ENCODE results near the gene DDR2.
"Not testable (repeated sequence)": the region's sequence is repeated elsewhere in the genome, so short reads cannot be mapped to it uniquely, and the experiment has no call there.

DDR2 gene

DNA sequence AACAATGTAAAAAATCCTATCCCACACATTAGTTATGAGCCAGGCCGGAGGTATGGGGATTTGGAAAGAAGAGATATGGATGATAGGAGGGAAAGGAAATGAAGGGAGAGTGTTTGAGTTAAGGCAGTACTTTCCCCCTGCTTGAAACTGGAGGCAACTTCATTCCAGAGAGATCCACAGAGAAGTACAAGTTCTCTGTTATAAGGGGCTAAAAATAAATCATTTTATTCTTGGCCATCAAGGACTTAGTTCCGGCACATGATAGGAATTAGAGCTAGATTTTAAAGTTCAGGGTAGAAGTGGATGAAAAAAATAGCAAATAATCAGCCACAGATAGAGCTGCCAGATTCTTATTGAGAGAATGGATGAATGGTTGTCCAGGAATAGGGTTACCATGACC is 185.9 kb downstream of the DDR2 start:
- in situ Hi-C loops (cut with HindIII; ENCODE audit: low pct_unique_long_range_greater_than_20kb, low sequenced_read_pairs), result not testable (repeated sequence)

DNA sequence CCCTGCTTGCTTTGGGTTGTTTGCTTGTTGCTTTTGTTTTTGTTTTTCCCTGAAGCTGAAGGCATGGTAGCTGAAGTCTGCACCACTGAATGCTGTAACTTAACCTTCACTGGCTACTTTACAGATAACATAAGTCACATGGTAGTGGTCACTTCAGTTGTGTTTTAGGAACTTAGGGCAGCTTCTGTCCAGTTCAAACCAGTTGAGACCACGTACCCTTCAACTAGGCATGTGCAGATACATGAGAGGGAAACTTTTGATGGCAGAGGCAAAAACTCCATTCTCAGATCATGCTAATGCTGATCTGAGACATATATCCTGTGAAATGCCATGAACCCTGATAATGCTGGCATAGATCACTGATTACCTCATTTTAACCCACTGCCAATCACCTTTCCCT is 186.4 kb downstream of the DDR2 start:
- in situ Hi-C loops (cut with HindIII; ENCODE audit: low pct_unique_long_range_greater_than_20kb, low sequenced_read_pairs), result not testable (repeated sequence)

More for the DNA sequence above, 185.9 kb downstream of the DDR2 start:
- not testable (repeated sequence) for DNase-seq (ENCODE audit: low read depth in 1 of 2, low spot score in 1 of 2)

DNA sequence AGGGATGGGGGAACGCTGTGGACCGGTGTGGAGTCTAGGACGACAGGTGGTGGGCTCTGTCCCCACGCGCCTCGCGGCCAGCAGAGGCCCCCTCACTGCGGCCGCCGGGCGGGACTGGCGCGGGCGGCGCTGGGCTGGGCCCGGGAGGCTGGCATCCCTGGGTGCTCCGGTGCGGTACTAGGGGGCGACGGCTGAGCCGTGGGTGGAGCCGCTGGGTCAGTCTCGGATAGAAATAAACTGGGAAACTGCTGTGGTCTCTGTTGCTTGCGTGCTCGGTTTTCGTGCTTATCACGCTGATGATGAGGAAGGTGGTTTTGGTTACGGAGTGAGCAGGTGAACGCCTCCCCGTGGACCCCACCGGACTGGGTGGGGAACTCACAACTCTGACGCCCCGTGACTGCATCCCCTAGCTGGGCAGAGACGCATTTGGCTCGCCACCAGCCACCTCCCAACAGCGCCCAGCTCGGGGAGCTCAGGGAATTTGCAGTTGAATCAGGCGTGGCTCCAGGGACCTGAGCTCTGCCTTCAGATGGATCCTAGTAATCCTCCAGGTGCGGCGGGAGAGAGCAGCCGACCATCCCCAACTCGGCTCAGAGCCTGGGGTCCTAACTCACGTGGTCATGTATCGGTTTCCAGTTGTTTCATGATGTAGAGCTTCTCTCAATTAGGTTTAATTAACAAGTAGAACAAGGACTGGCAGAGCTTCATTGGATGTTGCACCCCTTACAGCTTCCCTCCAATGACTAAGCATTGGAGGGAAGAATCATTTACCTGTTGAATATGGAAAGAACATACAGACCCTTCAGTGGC is 190.3 kb downstream of the DDR2 start:
- peak in 1 of 2 experiments; percentile 28 for DNase-seq (ENCODE audit: low read depth in 1 of 2, low spot score in 1 of 2)
- TF ChIP-seq JUND (IDR thresholded peaks at IDR 0.05; ENCODE audit: low read depth), result no peak
- in situ Hi-C loops (cut with HindIII; ENCODE audit: low pct_unique_long_range_greater_than_20kb, low sequenced_read_pairs), result no loop called here

More for the DNA sequence above, 186.4 kb downstream of the DDR2 start:
- DNase-seq (ENCODE audit: low read depth in 1 of 2, low spot score in 1 of 2), result not testable (repeated sequence)

DNA sequence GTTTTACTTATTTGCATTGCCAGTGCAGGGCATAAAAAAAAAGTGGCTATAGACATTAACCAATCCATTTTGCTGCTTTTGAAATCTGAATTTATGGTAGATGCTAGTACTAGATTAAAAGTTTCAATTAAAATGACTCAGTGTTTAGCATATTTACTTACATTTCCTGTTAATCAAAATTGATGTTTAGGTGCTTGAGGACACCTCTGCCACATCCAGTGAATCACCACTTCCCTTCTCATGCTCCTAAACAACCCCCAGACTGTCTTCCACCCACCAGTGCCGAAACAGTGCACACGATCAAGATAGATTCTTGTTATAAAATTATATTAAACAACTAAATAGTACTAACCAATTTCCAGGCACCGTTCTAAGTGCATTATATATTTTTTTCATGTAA is 191.0 kb downstream of the DDR2 start:
- TF ChIP-seq JUND (IDR thresholded peaks at IDR 0.05; ENCODE audit: low read depth), result no peak
- DNase-seq (ENCODE audit: low read depth in 1 of 2, low spot score in 1 of 2), result no peak
- in situ Hi-C loops (cut with HindIII; ENCODE audit: low pct_unique_long_range_greater_than_20kb, low sequenced_read_pairs), result no loop called here

DNA sequence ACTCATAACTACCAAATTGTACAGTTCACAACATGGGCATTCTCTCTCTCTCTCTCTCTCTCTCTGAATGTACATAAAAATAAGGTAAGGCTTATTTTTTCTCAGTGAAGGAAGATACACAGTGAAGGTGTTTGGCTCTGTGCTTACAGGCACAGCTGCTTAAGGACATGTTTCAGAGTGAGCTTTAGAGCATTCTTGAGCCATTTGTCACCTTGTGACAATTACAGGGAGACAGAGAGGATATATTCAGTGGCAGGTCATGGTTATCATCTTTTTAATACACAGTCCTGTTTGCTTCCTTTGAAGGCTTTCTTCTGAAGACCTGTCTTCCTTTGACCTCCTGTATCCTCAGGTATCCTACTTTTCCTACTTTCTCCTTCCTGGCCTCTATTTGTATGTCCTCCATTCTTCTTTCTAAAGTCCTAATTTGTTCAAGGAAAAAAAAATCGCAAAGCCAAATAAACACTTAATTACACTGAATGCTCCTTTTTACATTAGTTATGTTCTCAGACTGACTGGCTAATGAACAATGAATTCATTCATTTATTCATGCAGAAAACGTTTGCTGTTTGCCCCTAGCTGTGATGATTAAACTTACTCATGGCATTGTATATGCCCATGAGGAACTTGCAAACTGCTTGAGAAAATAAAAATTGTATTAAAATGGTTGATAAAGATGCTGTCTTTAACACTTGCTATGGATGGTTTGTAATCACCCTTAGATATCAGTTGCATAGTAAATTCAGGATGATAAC is 191.7 kb downstream of the DDR2 start:
- in situ Hi-C loops (cut with HindIII; ENCODE audit: low pct_unique_long_range_greater_than_20kb, low sequenced_read_pairs), result no loop called here
- no peak for TF ChIP-seq JUND (IDR thresholded peaks at IDR 0.05; ENCODE audit: low read depth)
- no peak for DNase-seq (ENCODE audit: low read depth in 1 of 2, low spot score in 1 of 2)

DNA sequence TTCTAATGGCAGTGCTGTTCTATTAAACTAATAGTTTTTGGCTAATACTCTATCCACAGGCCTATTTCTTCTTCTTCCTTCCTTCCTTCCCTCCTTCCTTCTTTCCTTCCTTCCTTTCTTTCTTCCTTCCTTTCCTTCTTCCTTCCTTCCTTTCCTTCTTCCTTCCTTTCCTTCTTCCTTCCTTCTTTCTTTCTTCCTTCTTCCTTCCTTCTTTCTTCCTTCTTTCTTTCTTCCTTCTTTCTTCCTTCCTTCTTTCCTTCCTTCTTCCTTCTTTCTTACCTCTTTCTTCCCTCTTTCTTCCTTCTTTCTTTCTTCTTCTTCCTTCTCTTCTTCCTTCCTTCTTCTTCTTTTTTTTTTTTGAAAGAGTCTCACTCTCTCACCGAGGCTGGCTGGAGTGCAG is 197.0 kb downstream of the DDR2 start:
- no peak for TF ChIP-seq JUND (IDR thresholded peaks at IDR 0.05; ENCODE audit: low read depth)
- in situ Hi-C loops (cut with HindIII; ENCODE audit: low pct_unique_long_range_greater_than_20kb, low sequenced_read_pairs), result no loop called here
- DNase-seq (ENCODE audit: low read depth in 1 of 2, low spot score in 1 of 2), result no peak

DNA sequence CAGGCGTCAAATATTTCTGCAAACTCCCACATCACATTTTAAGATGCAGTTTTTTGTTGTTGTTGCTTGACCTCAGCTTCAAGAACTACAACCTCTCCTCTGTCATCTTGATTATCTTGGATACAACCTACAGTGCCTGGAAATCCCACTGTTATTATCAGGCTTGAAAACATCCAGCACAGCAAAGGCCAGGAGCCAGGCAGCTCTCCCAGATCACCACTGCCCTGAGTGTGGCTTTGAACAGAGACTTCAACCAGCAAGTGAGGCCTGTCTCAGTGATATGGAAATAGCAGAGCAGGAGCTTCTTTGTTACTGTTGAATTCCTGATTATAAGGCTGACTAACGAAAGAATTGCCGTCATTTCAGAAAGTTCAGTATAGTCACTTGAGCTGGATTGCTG is 200.2 kb downstream of the DDR2 start:
- in situ Hi-C loops (cut with HindIII; ENCODE audit: low pct_unique_long_range_greater_than_20kb, low sequenced_read_pairs), result no loop called here
- no peak for TF ChIP-seq JUND (IDR thresholded peaks at IDR 0.05; ENCODE audit: low read depth)

DNA sequence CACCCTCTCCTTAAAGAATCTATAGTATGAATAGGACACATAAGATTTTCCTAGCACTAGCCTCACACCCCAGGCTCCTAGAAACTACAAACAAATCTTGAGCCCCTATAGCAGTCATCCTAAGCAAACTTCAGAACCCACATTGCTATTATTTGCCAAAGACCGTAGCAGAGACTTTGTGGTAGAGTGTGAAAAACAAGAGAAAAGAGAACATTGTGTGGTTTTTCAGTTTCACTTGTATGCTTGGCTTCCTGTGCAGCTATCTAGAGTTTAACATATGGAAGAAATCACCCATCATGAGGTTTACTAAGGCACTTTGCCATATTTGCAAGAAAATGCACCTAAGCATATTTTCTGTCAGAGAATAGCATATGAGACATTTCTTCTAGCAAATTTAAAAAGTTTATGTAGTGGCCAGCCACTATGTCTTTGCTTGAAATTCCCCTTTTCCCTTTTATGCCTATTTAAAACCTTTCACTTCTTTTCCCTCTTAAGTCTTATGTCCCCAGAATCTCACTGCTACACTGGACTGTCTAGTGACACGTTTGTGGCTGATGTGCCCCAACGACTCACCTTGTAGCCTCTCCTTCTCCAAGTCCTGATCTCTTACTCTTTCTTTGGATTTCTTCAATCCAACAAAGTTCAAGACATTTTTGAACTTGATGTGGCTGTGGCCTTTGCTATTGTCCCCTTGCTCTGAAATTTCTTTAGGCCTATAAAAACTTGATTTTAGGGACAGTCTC is 203.1 kb downstream of the DDR2 start:
- no peak for DNase-seq (ENCODE audit: low read depth in 1 of 2, low spot score in 1 of 2)
- TF ChIP-seq JUND (IDR thresholded peaks at IDR 0.05; ENCODE audit: low read depth), result no peak
- in situ Hi-C loops (cut with HindIII; ENCODE audit: low pct_unique_long_range_greater_than_20kb, low sequenced_read_pairs), result no loop called here

More for the DNA sequence above, 200.2 kb downstream of the DDR2 start:
- DNase-seq (ENCODE audit: low read depth in 1 of 2, low spot score in 1 of 2), result no peak
